Natural killer cell (primary cell): Measurements from ENCODE around the gene UBE2L3. TPM values are rescaled to one million over a fixed set of nuclear protein-coding genes. Genes with fewer than 3 reads are reported as not detected.

Experiments
- ATAC-seq, 3 donors: fragments of 150-1000 bp in 2 of 3; fragments of 200-7000 bp in 1 of 3; cut with Tn5 transposase; 1 replicate in 1 of 3; 2 replicates in 2 of 3; pipeline ENCODE4 v1.10.0; 2021; ENCODE audit warnings: mild to moderate bottlenecking in 2 of 3, moderate library complexity in 2 of 3
- DNase-seq, 2 donors: peaks; one replicate each; pipeline versions ENCODE4 v3.0.0 to v3.0.0-alpha.2; 2013 to 2021; ENCODE audit warnings: mixed read lengths in 1 of 2
- H3K27ac ChIP-seq: one replicate; pipeline ENCODE4 v1.5.1; 2013; ENCODE audit warnings: mild to moderate bottlenecking, low read length
- H3K27me3 ChIP-seq: one replicate; pipeline ENCODE4 v1.6.1; 2013; ENCODE audit warnings: low read length; ENCODE audit not compliant: control insufficient read depth, insufficient read depth
- H3K36me3 ChIP-seq: one replicate; pipeline ENCODE4 v1.6.1; 2013; ENCODE audit warnings: low read length; ENCODE audit not compliant: control insufficient read depth, insufficient read depth
- H3K4me1 ChIP-seq: one replicate; pipeline ENCODE4 v1.6.1; 2013; ENCODE audit warnings: low read length; ENCODE audit not compliant: control insufficient read depth, insufficient read depth
- H3K4me3 ChIP-seq: one replicate; pipeline ENCODE4 v1.5.1; 2013; ENCODE audit warnings: low read length
- H3K9me3 ChIP-seq: one replicate; pipeline ENCODE4 v1.6.1; 2013; ENCODE audit warnings: low read length; ENCODE audit not compliant: control insufficient read depth, insufficient read depth
- H3K27ac Mint-ChIP-seq, 2 donors: one replicate each; pipeline ENCODE4 v1.8.0; 2022; ENCODE audit warnings: mild to moderate bottlenecking in 2 of 2, mixed read lengths in 2 of 2, moderate library complexity in 1 of 2
- H3K27me3 Mint-ChIP-seq, 2 donors: one replicate each; pipeline ENCODE4 v1.8.0; 2022; ENCODE audit warnings: low read depth in 2 of 2, mixed read lengths in 2 of 2
- H3K36me3 Mint-ChIP-seq: one replicate; pipeline ENCODE4 v1.8.0; 2022; ENCODE audit warnings: mixed read lengths
- H3K4me1 Mint-ChIP-seq, 2 donors: one replicate each; pipeline ENCODE4 v1.8.0; 2022; ENCODE audit warnings: mixed read lengths in 2 of 2
- H3K4me3 Mint-ChIP-seq: one replicate; pipeline ENCODE4 v1.8.0; 2022; ENCODE audit warnings: mild to moderate bottlenecking, moderate library complexity, mixed read lengths
- H3K9me3 Mint-ChIP-seq, 2 donors: one replicate each; pipeline ENCODE4 v1.8.0; 2022; ENCODE audit warnings: mixed read lengths in 2 of 2
- WGBS: methylation state at CpG from one replicate; pipeline ENCODE4 v1.1.7; 2013; ENCODE audit warnings: missing lambda C conversion rate; ENCODE audit not compliant: insufficient coverage; 5-methylcytosine and 5-hydroxymethylcytosine counted together
- intact Hi-C: fragments of 100-400 bp; cut with micrococcal nuclease; formaldehyde crosslinking; loops from one replicate; pipeline ENCODE4 v1.14.2; 2022
- total RNA-seq, 4 donors: library from RNA; stranded (reverse); fragments of 120-200 nt in 1 of 4; gene quantifications; one replicate each; pipeline versions ENCODE4 v1.2.3 to v1.2.4, GENCODE V29; 2013 to 2022
- TF ChIP-seq, protein P1 (sequence below): fragments of 200-600 bp; IDR thresholded peaks from one replicate; pipeline ENCODE4 v1.8.0; 2022; ENCODE audit warnings: antibody characterized with exemption

Gene UBE2L3
- total RNA-seq, 3 donors from 2014 or later (not counting 1 experiment from before 2014, with no cell fraction given), result 30.7 to 39.8 (median 39.7) TPM

DNA sequence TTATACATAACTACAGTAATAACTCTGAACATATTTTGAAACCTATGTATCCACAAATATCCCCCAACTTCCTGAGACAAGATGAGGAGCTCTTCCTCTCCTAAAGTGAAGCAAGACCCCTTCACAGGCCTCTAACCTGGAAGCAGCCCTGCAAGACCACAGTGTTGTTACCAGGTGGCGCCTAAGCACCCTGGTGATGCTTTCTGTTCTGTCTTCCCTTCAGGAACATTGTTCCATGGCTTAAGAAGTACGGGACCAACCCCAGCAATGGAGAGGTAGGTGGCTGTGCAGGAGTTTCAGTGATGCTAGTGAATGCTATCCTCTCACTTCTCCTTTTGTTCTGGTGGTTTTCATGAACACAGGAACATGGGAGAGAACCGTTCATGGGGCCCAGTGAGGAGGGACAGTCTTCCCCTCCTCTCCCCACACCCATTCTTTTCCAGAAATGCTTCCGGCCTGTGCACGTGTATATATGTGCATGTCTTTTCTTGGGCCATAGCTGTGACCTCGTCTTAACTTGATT, 104.7 kb downstream of the UBE2L3 start:
- ATAC-seq (no peak), DNase-seq (no peak)
- Histone ChIP-seq H3K27me3 (no peaks in the 10 kb centered on the region), H3K4me3 (no peak overlapping the region), H3K4me1 (peaks cover 13% of the 10 kb centered on the region), H3K9me3 (no peaks in the 10 kb centered on the region), H3K36me3 (peaks cover 58% of the 10 kb centered on the region), H3K27ac (no peak overlapping the region)
- peaks cover 19 to 52% of the 10 kb centered on the region in 2 donors for H3K4me1 Mint-ChIP-seq
- no peaks in the 10 kb centered on the region for H3K27me3 Mint-ChIP-seq
- intact Hi-C loops, result no loop called here
- TF ChIP-seq, protein P1, sequence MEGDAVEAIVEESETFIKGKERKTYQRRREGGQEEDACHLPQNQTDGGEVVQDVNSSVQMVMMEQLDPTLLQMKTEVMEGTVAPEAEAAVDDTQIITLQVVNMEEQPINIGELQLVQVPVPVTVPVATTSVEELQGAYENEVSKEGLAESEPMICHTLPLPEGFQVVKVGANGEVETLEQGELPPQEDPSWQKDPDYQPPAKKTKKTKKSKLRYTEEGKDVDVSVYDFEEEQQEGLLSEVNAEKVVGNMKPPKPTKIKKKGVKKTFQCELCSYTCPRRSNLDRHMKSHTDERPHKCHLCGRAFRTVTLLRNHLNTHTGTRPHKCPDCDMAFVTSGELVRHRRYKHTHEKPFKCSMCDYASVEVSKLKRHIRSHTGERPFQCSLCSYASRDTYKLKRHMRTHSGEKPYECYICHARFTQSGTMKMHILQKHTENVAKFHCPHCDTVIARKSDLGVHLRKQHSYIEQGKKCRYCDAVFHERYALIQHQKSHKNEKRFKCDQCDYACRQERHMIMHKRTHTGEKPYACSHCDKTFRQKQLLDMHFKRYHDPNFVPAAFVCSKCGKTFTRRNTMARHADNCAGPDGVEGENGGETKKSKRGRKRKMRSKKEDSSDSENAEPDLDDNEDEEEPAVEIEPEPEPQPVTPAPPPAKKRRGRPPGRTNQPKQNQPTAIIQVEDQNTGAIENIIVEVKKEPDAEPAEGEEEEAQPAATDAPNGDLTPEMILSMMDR, result no peak
- WGBS, result 90% methylated on average over 6 of the region's 6 CpGs
- H3K36me3 Mint-ChIP-seq, result peaks cover 16% of the 10 kb centered on the region
- no peak overlapping the region for H3K27ac Mint-ChIP-seq
- no peaks in the 10 kb centered on the region for H3K9me3 Mint-ChIP-seq
- no peak overlapping the region for H3K4me3 Mint-ChIP-seq

Other genes with a start within 250 kb of the UBE2L3 start
- gene RIMBP3B, start 184.0 kb upstream of the UBE2L3 start, total RNA-seq, result under 1 TPM in 2 of 3 donors, not detected in 1; 0.14 to 0.70 TPM
- 10 to 100 TPM in 1 of 3 donors, 1 to 10 TPM in 2; 6.3 to 10.2 (median 7.7) TPM for gene HIC2, start 150.3 kb upstream of the UBE2L3 start, total RNA-seq
- gene TMEM191C, start 100.3 kb upstream of the UBE2L3 start, total RNA-seq, result 1 to 10 TPM; 2.1 to 3.4 (median 3.2) TPM
- gene RIMBP3C, start 16.3 kb upstream of the UBE2L3 start, total RNA-seq, result 1 to 10 TPM in 1 of 3 donors, under 1 TPM in 2; 0.35 to 1.0 (median 0.38) TPM
- 10 to 100 TPM; 20.5 to 24.4 (median 21.6) TPM for gene YDJC, start 62.3 kb downstream of the UBE2L3 start, total RNA-seq
- under 1 TPM in 1 of 3 donors, not detected in 2; 0.43 TPM for gene CCDC116, start 65.0 kb downstream of the UBE2L3 start, total RNA-seq
- gene SDF2L1, start 74.6 kb downstream of the UBE2L3 start, total RNA-seq, result 10 to 100 TPM; 38.3 to 55.8 (median 40.3) TPM
- gene PPIL2, start 98.3 kb downstream of the UBE2L3 start, total RNA-seq, result 100 to 1,000 TPM; 101 to 127 (median 124) TPM
- 10 to 100 TPM; 59.9 to 86.3 (median 68.8) TPM for gene YPEL1, start 168.1 kb downstream of the UBE2L3 start, total RNA-seq